Testis (tissue), 3 donors: Measurements from ENCODE around the gene KCNE1. TPM values are rescaled to one million over a fixed set of nuclear protein-coding genes. Genes with fewer than 3 reads are reported as not detected.
"Not testable (repeated sequence)": the region's sequence is repeated elsewhere in the genome, so short reads cannot be mapped to it uniquely, and the experiment has no call there.

Experiments
- DNase-seq: peaks from one replicate; pipeline ENCODE4 v3.0.0-alpha.2; 2019
- H3K27ac ChIP-seq, 2 donors: fragments of 200-600 bp; sonication (generic); one replicate each; pipeline ENCODE4 v1.5.1; 2019
- H3K27me3 ChIP-seq: fragments of 200-600 bp; sonication (generic); one replicate; pipeline ENCODE4 v1.5.1; 2019
- H3K36me3 ChIP-seq: fragments of 200-600 bp; sonication (generic); one replicate; pipeline ENCODE4 v1.5.1; 2017; ENCODE audit warnings: low read depth; ENCODE audit errors: missing control alignments
- H3K4me1 ChIP-seq: fragments of 200-600 bp; sonication (generic); one replicate; pipeline ENCODE4 v1.5.1; 2019
- H3K4me3 ChIP-seq, 2 donors: fragments of 200-600 bp; sonication (generic); one replicate each; pipeline ENCODE4 v1.5.1; 2017 to 2019
- H3K9me3 ChIP-seq: fragments of 200-600 bp; sonication (generic); one replicate; pipeline ENCODE4 v1.5.1; 2017
- WGBS, 2 donors: methylation state at CpG; one replicate each; pipeline ENCODE4 v1.1.5; 2018; 5-methylcytosine and 5-hydroxymethylcytosine counted together
- intact Hi-C: fragments of 100-400 bp; cut with DNase I; formaldehyde crosslinking; loops from one replicate; pipeline ENCODE4 v1.15.1; 2023; ENCODE audit warnings: low total_unique reads
- polyA plus RNA-seq: library from polyadenylated mRNA; stranded (reverse); fragments of 350-450 nt; fragmentation: Illumina TruSeq; extraction: RNeasy Lipid Tissue Mini Kit (QIAGEN cat#74804); gene quantifications from one replicate; pipeline ENCODE4 v1.2.3, GENCODE V29; 2014; ENCODE audit warnings: low read depth, low replicate concordance; ENCODE audit not compliant: insufficient read depth
- small RNA-seq, 2 donors: library from RNA; depleted of rRNA; stranded (forward); fragments of <200 nt; gene quantifications; one replicate each; pipeline ENCODE3, GENCODE V24; 2016
- total RNA-seq, 2 donors: library from RNA; depleted of rRNA; stranded (reverse); fragments of >200 nt; gene quantifications; one replicate each; pipeline ENCODE4 v1.2.3, GENCODE V29; 2016

The KCNE1 gene
- total and polyA plus RNA-seq, 3 donors from 2014 or later = 7.3 to 16.7 (median 12.4) TPM

DNA sequence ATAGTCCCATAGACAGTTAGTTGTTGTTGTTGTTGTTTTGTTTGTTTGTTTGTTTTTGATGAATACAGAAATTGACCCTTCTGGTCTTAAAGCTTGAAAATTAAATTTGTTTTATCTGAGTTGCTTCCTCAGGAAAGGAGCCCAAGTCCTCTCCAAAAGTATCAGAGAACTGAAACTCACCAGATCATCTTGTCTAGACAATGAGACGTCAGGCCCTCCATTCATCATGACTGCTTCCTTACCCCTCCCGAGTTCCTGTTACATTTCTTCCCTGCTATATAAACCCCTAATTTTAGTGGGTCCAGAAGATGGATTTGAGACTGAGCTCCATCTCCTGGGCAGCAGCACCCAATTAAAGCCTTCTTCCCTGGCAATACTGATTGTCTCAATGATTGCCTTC is 105.3 kb downstream of the KCNE1 start:
- no CpG with 5 or more reads among the region's 2 CpGs for WGBS, 2 donors

GRCh38 chr21:34406102-34406501 is 105.9 kb downstream of the KCNE1 start:
- DNase-seq, H3K4me1 ChIP-seq, intact Hi-C loops, H3K27ac ChIP-seq, H3K36me3 ChIP-seq, H3K27me3 ChIP-seq, H3K4me3 ChIP-seq, H3K9me3 ChIP-seq: not testable (repeated sequence)
- WGBS, 2 donors = no CpG with 5 or more reads among the region's 6 CpGs

More for the DNA sequence above, 105.3 kb downstream of the KCNE1 start:
- intact Hi-C loops, H3K27me3 ChIP-seq, H3K27ac ChIP-seq, H3K9me3 ChIP-seq, DNase-seq, H3K4me1 ChIP-seq, H3K36me3 ChIP-seq, H3K4me3 ChIP-seq: not testable (repeated sequence)

GRCh38 chr21:34405686-34406085 is 106.3 kb downstream of the KCNE1 start:
- DNase-seq, H3K36me3 ChIP-seq, H3K4me3 ChIP-seq, H3K27me3 ChIP-seq, H3K9me3 ChIP-seq, H3K27ac ChIP-seq, H3K4me1 ChIP-seq, intact Hi-C loops: not testable (repeated sequence)
- WGBS, 2 donors = no CpG with 5 or more reads among the region's 2 CpGs

- H3K9me3 ChIP-seq, H3K4me1 ChIP-seq, H3K27me3 ChIP-seq, H3K4me3 ChIP-seq, H3K27ac ChIP-seq, H3K36me3 ChIP-seq, DNase-seq, intact Hi-C loops: not testable (repeated sequence)
- no CpG with 5 or more reads among the region's 5 CpGs for WGBS, 2 donors
These were observed 107.3 kb downstream of the KCNE1 start for GRCh38 chr21:34404742-34405141.

- intact Hi-C loops, H3K9me3 ChIP-seq: not testable (repeated sequence)
- WGBS, 2 donors = no CpG with 5 or more reads among the region's 5 CpGs
These were observed 111.5 kb downstream of the KCNE1 start for GRCh38 chr21:34400522-34400921.

More at GRCh38 chr21:34400522-34400921, 111.5 kb downstream of the KCNE1 start:
- DNase-seq, H3K27ac ChIP-seq, H3K36me3 ChIP-seq, H3K27me3 ChIP-seq, H3K4me3 ChIP-seq, H3K4me1 ChIP-seq: not testable (repeated sequence)

Small RNA genes within 50 kb of the gene (small RNA-seq; reads per million reads assigned to genes)
- gene RF00614 = 0 reads per million in 2 donors

Other genes starting within 250 kb of the KCNE1 start
- gene KCNE2, start 148.2 kb downstream of the KCNE1 start, total RNA-seq = under 1 TPM in 1 of 2 donors, not detected in 1; 0.37 TPM
- 0.74 TPM for gene KCNE2, start 148.2 kb downstream of the KCNE1 start, polyA plus RNA-seq
- 10 to 100 TPM in 1 of 2 donors, 1 to 10 TPM in 1; 5.0 to 13.3 TPM for gene SMIM11, start 136.7 kb downstream of the KCNE1 start, total RNA-seq
- gene SMIM11, start 136.7 kb downstream of the KCNE1 start, polyA plus RNA-seq = 9.1 TPM
- under 1 TPM in 1 of 2 donors, not detected in 1; 0.37 TPM for gene SMIM34, start 88.3 kb downstream of the KCNE1 start, total RNA-seq
- not detected for gene SMIM34, start 88.3 kb downstream of the KCNE1 start, polyA plus RNA-seq
- 10 to 100 TPM; 16.7 to 21.9 TPM for gene RCAN1, start 102.9 kb upstream of the KCNE1 start, total RNA-seq
- gene RCAN1, start 102.9 kb upstream of the KCNE1 start, polyA plus RNA-seq = 20.6 TPM
- under 1 TPM; 0.16 to 0.37 TPM for gene CLIC6, start 156.8 kb upstream of the KCNE1 start, total RNA-seq
- gene CLIC6, start 156.8 kb upstream of the KCNE1 start, polyA plus RNA-seq = 2.0 TPM